Measurements from ENCODE around the gene E2F1. TPM values are rescaled to one million over a fixed set of nuclear protein-coding genes. Genes with fewer than 3 reads are reported as not detected.

The E2F1 gene
- total and polyA plus RNA-seq, 4 experiments from 2014 or later = 0.46 to 2.6 (median 1.6) TPM

GRCh38 chr20:33658510-33658909, 27.7 kb downstream of the E2F1 start:
- peaks cover 3 to 14% (median 5%) of the 10 kb centered on the region in 4 donors for H3K4me1 Mint-ChIP-seq
- H3K27me3 Mint-ChIP-seq = no peaks in the 10 kb centered on the region
- H3K36me3 Mint-ChIP-seq = no peaks in the 10 kb centered on the region
- H3K4me1 ChIP-seq (ENCODE audit: insufficient read depth, low read length) = peaks cover 11% of the 10 kb centered on the region
- H3K27me3 ChIP-seq (ENCODE audit: insufficient read depth, low read length) = no peaks in the 10 kb centered on the region
- ChIA-PET POLR2A (ENCODE audit: partially characterized antibody) (interaction anchor here (1.6 kb wide), 1 partner anchor 62 kb away, joined by 4 read pairs; the partner anchor contains the start of gene PXMP4), CTCF (ENCODE audit: partially characterized antibody) (no interaction called here)
- no peaks in the 10 kb centered on the region for H3K36me3 ChIP-seq (ENCODE audit: insufficient read depth, low read length)
- H3K27ac Mint-ChIP-seq = no peak overlapping the region
- no peak overlapping the region for H3K4me3 Mint-ChIP-seq
- H3K27ac ChIP-seq (ENCODE audit: low read depth, low read length) = no peak overlapping the region
- no peak overlapping the region for H3K4me3 ChIP-seq (ENCODE audit: low read length in 2 of 2)
- no peak for DNase-seq
- H3K9me3 ChIP-seq (ENCODE audit: control insufficient read depth in 1 of 2, low read length in 2 of 2) = no peaks in the 10 kb centered on the region
- H3K9me3 Mint-ChIP-seq = no peaks in the 10 kb centered on the region
- intact Hi-C loops (cut with micrococcal nuclease) = no loop called here

GRCh38 chr20:33657704-33658095, 28.5 kb downstream of the E2F1 start:
- no peaks in the 10 kb centered on the region for H3K9me3 ChIP-seq (ENCODE audit: control insufficient read depth in 1 of 2, low read length in 2 of 2)
- Mint-ChIP-seq H3K4me3 (no peak overlapping the region), H3K9me3 (no peaks in the 10 kb centered on the region), H3K27me3 (no peaks in the 10 kb centered on the region), H3K4me1 (peaks cover 3 to 14% (median 4%) of the 10 kb centered on the region in 4 donors), H3K27ac (no peak overlapping the region), H3K36me3 (no peaks in the 10 kb centered on the region)
- no peak overlapping the region for H3K4me3 ChIP-seq (ENCODE audit: low read length in 2 of 2)
- no peak for DNase-seq
- H3K4me1 ChIP-seq (ENCODE audit: insufficient read depth, low read length) = peaks cover 5% of the 10 kb centered on the region
- no peaks in the 10 kb centered on the region for H3K36me3 ChIP-seq (ENCODE audit: insufficient read depth, low read length)
- ChIA-PET POLR2A (ENCODE audit: partially characterized antibody) (no interaction called here), CTCF (ENCODE audit: partially characterized antibody) (no interaction called here)
- no peaks in the 10 kb centered on the region for H3K27me3 ChIP-seq (ENCODE audit: insufficient read depth, low read length)
- intact Hi-C loops (cut with micrococcal nuclease) = no loop called here
- H3K27ac ChIP-seq (ENCODE audit: low read depth, low read length) = no peak overlapping the region

- ChIA-PET POLR2A (ENCODE audit: partially characterized antibody) (interaction anchor here (1.4 kb wide), 1 partner anchor 10 kb away, joined by 5 read pairs; the partner anchor contains the start of gene ACTL10), CTCF (ENCODE audit: partially characterized antibody) (interaction anchor here (1.0 to 6.7 kb wide), 3 partner anchors 9 to 204 kb away, joined by 3 to 60 read pairs (median 9); partner anchors contain the start of genes ACTL10 and C20orf144)
- intact Hi-C loops (cut with micrococcal nuclease) = no loop called here
- no peaks in the 10 kb centered on the region for H3K9me3 ChIP-seq (ENCODE audit: control insufficient read depth in 1 of 2, low read length in 2 of 2)
- no peak overlapping the region for H3K4me3 ChIP-seq (ENCODE audit: low read length in 2 of 2)
- H3K4me1 ChIP-seq (ENCODE audit: insufficient read depth, low read length) = no peaks in the 10 kb centered on the region
- H3K27me3 Mint-ChIP-seq = no peaks in the 10 kb centered on the region
- H3K9me3 Mint-ChIP-seq = no peaks in the 10 kb centered on the region
- DNase-seq = no peak
- no peaks in the 10 kb centered on the region for H3K36me3 ChIP-seq (ENCODE audit: insufficient read depth, low read length)
- H3K27ac Mint-ChIP-seq = no peak overlapping the region
- H3K27me3 ChIP-seq (ENCODE audit: insufficient read depth, low read length) = no peaks in the 10 kb centered on the region
- no peak overlapping the region for H3K4me3 Mint-ChIP-seq
- H3K27ac ChIP-seq (ENCODE audit: low read depth, low read length) = no peak overlapping the region
- H3K36me3 Mint-ChIP-seq = no peaks in the 10 kb centered on the region
- H3K4me1 Mint-ChIP-seq = peaks cover 0 to 9% (median 4%) of the 10 kb centered on the region in 4 donors
These were observed 29.1 kb downstream of the E2F1 start for GRCh38 chr20:33656783-33657703.

GRCh38 chr20:33656010-33656782, 30.0 kb downstream of the E2F1 start:
- peaks cover 5 to 6% (median 6%) of the 10 kb centered on the region in 4 donors for H3K4me1 Mint-ChIP-seq
- Histone ChIP-seq H3K27ac (ENCODE audit: low read depth, low read length) (no peak overlapping the region), H3K4me1 (ENCODE audit: insufficient read depth, low read length) (no peaks in the 10 kb centered on the region), H3K27me3 (ENCODE audit: insufficient read depth, low read length) (no peaks in the 10 kb centered on the region), H3K4me3 (ENCODE audit: low read length in 2 of 2) (no peak overlapping the region), H3K9me3 (ENCODE audit: control insufficient read depth in 1 of 2, low read length in 2 of 2) (no peaks in the 10 kb centered on the region), H3K36me3 (ENCODE audit: insufficient read depth, low read length) (no peaks in the 10 kb centered on the region)
- no peak overlapping the region for H3K4me3 Mint-ChIP-seq
- POLR2A ChIA-PET (ENCODE audit: partially characterized antibody) = interaction anchor here (1.4 kb wide), 1 partner anchor 11 kb away, joined by 5 read pairs; the partner anchor contains the start of gene ACTL10
- peak overlapping the region in 1 of 7 donors; percentile 42 for H3K27ac Mint-ChIP-seq
- intact Hi-C loops (cut with micrococcal nuclease) = no loop called here
- no peak for DNase-seq
- no peaks in the 10 kb centered on the region for H3K9me3 Mint-ChIP-seq
- no peaks in the 10 kb centered on the region for H3K27me3 Mint-ChIP-seq
- CTCF ChIA-PET (ENCODE audit: partially characterized antibody) = interaction anchor here (1.0 to 6.7 kb wide), 3 partner anchors 10 to 203 kb away, joined by 3 to 60 read pairs (median 9); partner anchors contain the start of genes ACTL10 and C20orf144
- no peaks in the 10 kb centered on the region for H3K36me3 Mint-ChIP-seq

GRCh38 chr20:33655164-33655563, 31.0 kb downstream of the E2F1 start:
- Mint-ChIP-seq H3K27ac (peak overlapping the region in 1 of 7 donors; percentile 29), H3K4me3 (no peak overlapping the region), H3K36me3 (no peaks in the 10 kb centered on the region), H3K27me3 (no peaks in the 10 kb centered on the region), H3K9me3 (no peaks in the 10 kb centered on the region), H3K4me1 (peaks cover 5 to 6% (median 6%) of the 10 kb centered on the region in 4 donors)
- POLR2A ChIA-PET (ENCODE audit: partially characterized antibody) = interaction anchor here (2.3 to 2.5 kb wide), 2 partner anchors 8 to 166 kb away, joined by 5 to 9 read pairs; partner anchors contain the start of genes C20orf144 and CBFA2T2
- Histone ChIP-seq H3K36me3 (ENCODE audit: insufficient read depth, low read length) (no peaks in the 10 kb centered on the region), H3K4me3 (ENCODE audit: low read length in 2 of 2) (no peak overlapping the region), H3K9me3 (ENCODE audit: control insufficient read depth in 1 of 2, low read length in 2 of 2) (no peaks in the 10 kb centered on the region), H3K27me3 (ENCODE audit: insufficient read depth, low read length) (no peaks in the 10 kb centered on the region), H3K27ac (ENCODE audit: low read depth, low read length) (no peak overlapping the region), H3K4me1 (ENCODE audit: insufficient read depth, low read length) (no peaks in the 10 kb centered on the region)
- no peak for DNase-seq
- CTCF ChIA-PET (ENCODE audit: partially characterized antibody) = interaction anchor here (2.1 to 6.7 kb wide), 3 partner anchors 11 to 198 kb away, joined by 6 to 60 read pairs (median 9); partner anchors contain the start of genes ACTL10 and C20orf144
- intact Hi-C loops (cut with micrococcal nuclease) = no loop called here

GRCh38 chr20:33654680-33655161, 31.5 kb downstream of the E2F1 start:
- no peak overlapping the region for H3K4me3 Mint-ChIP-seq
- H3K36me3 Mint-ChIP-seq = no peaks in the 10 kb centered on the region
- ChIA-PET CTCF (ENCODE audit: partially characterized antibody) (interaction anchor here (1.0 to 6.7 kb wide), 4 partner anchors 11 to 197 kb away, joined by 4 to 60 read pairs (median 8); partner anchors contain the start of genes ACTL10 and C20orf144), POLR2A (ENCODE audit: partially characterized antibody) (interaction anchor here (1.2 to 2.5 kb wide), 3 partner anchors 8 to 165 kb away, joined by 3 to 9 read pairs (median 5); partner anchors contain the start of genes ACTL10, C20orf144 and CBFA2T2)
- Histone ChIP-seq H3K27me3 (ENCODE audit: insufficient read depth, low read length) (no peaks in the 10 kb centered on the region), H3K4me1 (ENCODE audit: insufficient read depth, low read length) (no peaks in the 10 kb centered on the region), H3K27ac (ENCODE audit: low read depth, low read length) (no peak overlapping the region), H3K36me3 (ENCODE audit: insufficient read depth, low read length) (no peaks in the 10 kb centered on the region), H3K9me3 (ENCODE audit: control insufficient read depth in 1 of 2, low read length in 2 of 2) (no peaks in the 10 kb centered on the region), H3K4me3 (ENCODE audit: low read length in 2 of 2) (no peak overlapping the region)
- H3K9me3 Mint-ChIP-seq = no peaks in the 10 kb centered on the region
- H3K27ac Mint-ChIP-seq = no peak overlapping the region
- peaks cover 5 to 8% (median 6%) of the 10 kb centered on the region in 4 donors for H3K4me1 Mint-ChIP-seq
- no peaks in the 10 kb centered on the region for H3K27me3 Mint-ChIP-seq
- intact Hi-C loops (cut with micrococcal nuclease) = no loop called here
- no peak for DNase-seq
